ENCODE results near the gene APOA1.

Gene APOA1

GRCh38 chr11:116833491-116833815, 4.0 kb downstream of the APOA1 start:
- DNase-seq = no peak

- DNase-seq = no peak
These were observed 4.8 kb downstream of the APOA1 start for GRCh38 chr11:116832350-116833290.

GRCh38 chr11:116831790-116832349, 5.6 kb downstream of the APOA1 start:
- no peak for DNase-seq

GRCh38 chr11:116830184-116830912, 7.1 kb downstream of the APOA1 start:
- DNase-seq = no peak

GRCh38 chr11:116829525-116830183, 7.8 kb downstream of the APOA1 start, which contains the start of gene APOC3:
TSS of gene APOC3 (plus strand) at chr11:116829907. CDS start at chr11:116830583, 676 bp downstream.
- DNase-seq = no peak

- DNase-seq = no peak
These were observed 8.5 kb downstream of the APOA1 start for GRCh38 chr11:116828632-116829524.

- no peak for DNase-seq
These were observed 10.0 kb downstream of the APOA1 start for GRCh38 chr11:116827461-116827860.

- DNase-seq = no peak
These were observed 10.5 kb downstream of the APOA1 start for GRCh38 chr11:116826751-116827431.

GRCh38 chr11:116825854-116826750, 11.3 kb downstream of the APOA1 start:
- DNase-seq = no peak

- DNase-seq = no peak
These were observed 12.0 kb downstream of the APOA1 start for GRCh38 chr11:116825434-116825833.

GRCh38 chr11:116823031-116823843, 14.2 kb downstream of the APOA1 start, which contains the start of gene APOA4:
TSS of gene APOA4 (minus strand) at chr11:116823304. CDS start at chr11:116823191, 113 bp downstream.
- no peak for DNase-seq

- no peak for DNase-seq
These were observed 14.8 kb downstream of the APOA1 start for GRCh38 chr11:116822575-116822974.

GRCh38 chr11:116821050-116821918, 16.1 kb downstream of the APOA1 start:
- DNase-seq = no peak

GRCh38 chr11:116819049-116819448, 18.4 kb downstream of the APOA1 start:
- no peak for DNase-seq

- DNase-seq = no peak
These were observed 22.9 kb downstream of the APOA1 start for GRCh38 chr11:116814502-116814901.

- no peak for DNase-seq
These were observed 23.5 kb downstream of the APOA1 start for GRCh38 chr11:116813781-116814471.

GRCh38 chr11:116813170-116813569, 24.3 kb downstream of the APOA1 start:
- no peak for DNase-seq

- no peak for DNase-seq
These were observed 25.3 kb downstream of the APOA1 start for GRCh38 chr11:116812109-116812508.

Measured in NCI-H1105 treated with DMSO at 0.1 percent for 48 hours (cell line).